Hepatocyte (in vitro differentiated cells): ENCODE data around the gene POU6F2. TPM values are rescaled to one million over a fixed set of nuclear protein-coding genes. Genes with fewer than 3 reads are reported as not detected.
A peak's percentile ranks its signal among the peaks of the same experiment; 100 is the strongest.

Source experiments
- DNase-seq: peaks from one replicate; pipeline ENCODE4 v3.0.0-alpha.2; 2016; ENCODE audit warnings: low spot score
- H2AFZ ChIP-seq: fragments of 200-600 bp; sonication (generic); 2 replicates; pipeline ENCODE4 v1.6.0; 2016; ENCODE audit warnings: antibody characterized with exemption, mild to moderate bottlenecking
- H3K27ac ChIP-seq: fragments of 200-600 bp; sonication (generic); 2 replicates; pipeline ENCODE4 v1.5.1; 2016; ENCODE audit warnings: mild to moderate bottlenecking
- H3K27me3 ChIP-seq: fragments of 200-600 bp; sonication (generic); 2 replicates; pipeline ENCODE4 v1.6.1; 2016
- H3K36me3 ChIP-seq: fragments of 200-600 bp; sonication (generic); replicated peaks from 2 replicates; pipeline ENCODE4 v1.5.1; 2016; ENCODE audit warnings: low read depth; ENCODE audit not compliant: insufficient read depth
- H3K4me1 ChIP-seq: fragments of 200-600 bp; sonication (generic); 2 replicates; pipeline ENCODE4 v1.5.1; 2016; ENCODE audit warnings: mild to moderate bottlenecking, moderate library complexity; ENCODE audit not compliant: insufficient read depth
- H3K4me2 ChIP-seq: fragments of 200-600 bp; sonication (generic); 2 replicates; pipeline ENCODE4 v1.6.0; 2016
- H3K4me3 ChIP-seq: fragments of 200-600 bp; sonication (generic); 2 replicates; pipeline ENCODE4 v1.5.1; 2016; ENCODE audit warnings: mild to moderate bottlenecking
- H3K79me2 ChIP-seq: fragments of 200-600 bp; sonication (generic); 2 replicates; pipeline ENCODE4 v1.6.0; 2017; ENCODE audit warnings: mild to moderate bottlenecking
- H3K9me2 ChIP-seq: fragments of 200-600 bp; sonication (generic); replicated peaks from 2 replicates; pipeline ENCODE4 v1.6.0; 2017; ENCODE audit warnings: mild to moderate bottlenecking; ENCODE audit not compliant: insufficient read depth
- H3K9me3 ChIP-seq: fragments of 200-600 bp; sonication (generic); 2 replicates; pipeline ENCODE4 v1.5.1; 2016; ENCODE audit warnings: low read depth, mild to moderate bottlenecking
- H4K20me1 ChIP-seq: fragments of 200-600 bp; sonication (generic); 2 replicates; pipeline ENCODE4 v1.6.0; 2016; ENCODE audit warnings: mild to moderate bottlenecking; ENCODE audit not compliant: insufficient read depth, poor library complexity, severe bottlenecking
- CTCF ChIP-seq: fragments of 200-600 bp; sonication (generic); IDR thresholded peaks from 2 replicates; pipeline ENCODE4 v1.5.1; 2016; ENCODE audit warnings: antibody characterized with exemption, mild to moderate bottlenecking; ENCODE audit not compliant: poor library complexity
- EZH2 ChIP-seq: fragments of 200-600 bp; sonication (generic); IDR thresholded peaks from 2 replicates; pipeline ENCODE4 v1.6.1; 2016; ENCODE audit warnings: antibody characterized with exemption, mild to moderate bottlenecking, borderline replicate concordance
- EZH2phosphoT487 ChIP-seq: fragments of 200-600 bp; sonication (generic); IDR thresholded peaks from one replicate; pipeline ENCODE4 v1.6.1; 2018; ENCODE audit warnings: antibody characterized with exemption, mild to moderate bottlenecking, low read depth, moderate library complexity; ENCODE audit not compliant: unreplicated experiment, severe bottlenecking
- WGBS: methylation state at CpG from one replicate; pipeline ENCODE4 v1.1.6; 2016; ENCODE audit warnings: low lambda C conversion rate; ENCODE audit errors: missing lambda C conversion rate; 5-methylcytosine and 5-hydroxymethylcytosine counted together
- polyA plus RNA-seq: library from polyadenylated mRNA; unstranded; fragments of >200 nt; fragmentation: Nextera tagmentation; extraction: Ambion mirVana; gene quantifications from 2 replicates; pipeline ENCODE4 v1.2.1, GENCODE V29; 2016
- total RNA-seq: library from RNA; depleted of rRNA; stranded (reverse); fragments of >200 nt; gene quantifications from 2 replicates; pipeline ENCODE4 v1.2.3, GENCODE V29; 2014

Gene POU6F2
- total and polyA plus RNA-seq, 2 experiments from 2014 or later, result 0.67 to 1.4 TPM

- no peak overlapping the region for H3K27ac ChIP-seq
- no peaks in the 10 kb centered on the region for H3K9me2 ChIP-seq
- H3K4me1 ChIP-seq, result no peaks in the 10 kb centered on the region
- TF ChIP-seq EZH2 (no peak), EZH2phosphoT487 (no peak), CTCF (no peak)
- no peaks in the 10 kb centered on the region for H4K20me1 ChIP-seq
- no peak overlapping the region for H3K4me3 ChIP-seq
- H3K27me3 ChIP-seq, result no peaks in the 10 kb centered on the region
- peak overlapping the region; percentile 13 for H3K4me2 ChIP-seq
- H2AFZ ChIP-seq, result no peak overlapping the region
- no peaks in the 10 kb centered on the region for H3K79me2 ChIP-seq
- 55% methylated on average over 9 of the region's 9 CpGs for WGBS
- H3K36me3 ChIP-seq, result no peaks in the 10 kb centered on the region
- H3K9me3 ChIP-seq, result no peaks in the 10 kb centered on the region
- peak; percentile 27 for DNase-seq
Measured at GRCh38 chr7:39271402-39271801, 293.7 kb downstream of the POU6F2 start.

GRCh38 chr7:39272111-39272510 lies 294.4 kb downstream of the POU6F2 start:
- Histone ChIP-seq H3K9me2 (no peaks in the 10 kb centered on the region), H3K4me3 (no peak overlapping the region), H4K20me1 (no peaks in the 10 kb centered on the region), H3K9me3 (no peaks in the 10 kb centered on the region), H3K27ac (no peak overlapping the region), H3K4me1 (no peaks in the 10 kb centered on the region), H3K4me2 (no peak overlapping the region), H2AFZ (no peak overlapping the region), H3K79me2 (no peaks in the 10 kb centered on the region), H3K36me3 (no peaks in the 10 kb centered on the region), H3K27me3 (no peaks in the 10 kb centered on the region)
- WGBS, result 65% methylated on average over 1 of the region's 1 CpG
- no peak for TF ChIP-seq CTCF
- no peak for TF ChIP-seq EZH2phosphoT487
- no peak for TF ChIP-seq EZH2
- DNase-seq, result no peak

- Histone ChIP-seq H3K4me3 (no peak overlapping the region), H3K9me3 (no peaks in the 10 kb centered on the region)
Measured at GRCh38 chr7:39272691-39273090, 295.0 kb downstream of the POU6F2 start.

More at GRCh38 chr7:39272691-39273090, 295.0 kb downstream of the POU6F2 start:
- no peak for TF ChIP-seq CTCF
- no peak for TF ChIP-seq EZH2phosphoT487
- no peak for TF ChIP-seq EZH2
- Histone ChIP-seq H3K79me2 (no peaks in the 10 kb centered on the region), H3K27me3 (no peaks in the 10 kb centered on the region), H2AFZ (no peak overlapping the region), H3K4me1 (no peaks in the 10 kb centered on the region), H4K20me1 (no peaks in the 10 kb centered on the region), H3K9me2 (no peaks in the 10 kb centered on the region), H3K4me2 (no peak overlapping the region), H3K27ac (no peak overlapping the region), H3K36me3 (no peaks in the 10 kb centered on the region)
- no peak for DNase-seq
